Measurements from ENCODE around the gene SNAP29. TPM values are rescaled to one million over a fixed set of nuclear protein-coding genes. Genes with fewer than 3 reads are reported as not detected.
A peak's percentile ranks its signal among the peaks of the same experiment; 100 is the strongest.

SNAP29 gene
- total RNA-seq, 3 donors from 2014 or later: 32.2 to 33.8 (median 32.5) TPM

GRCh38 chr22:20882855-20883254, 24.0 kb downstream of the SNAP29 start:
- no peak for TF ChIP-seq CTCF (IDR thresholded peaks at IDR 0.05)
- H3K4me1 ChIP-seq (ENCODE audit: low read depth): peaks cover 14% of the 10 kb centered on the region
- no peaks in the 10 kb centered on the region for H3K9me3 ChIP-seq
- ATAC-seq (no peak), DNase-seq (no peak)
- intact Hi-C loops (cut with DNase I, micrococcal nuclease): no loop called here
- H3K36me3 ChIP-seq (ENCODE audit: low read depth): no peaks in the 10 kb centered on the region
- H3K4me3 ChIP-seq: no peak overlapping the region

GRCh38 chr22:20884454-20884853, 25.6 kb downstream of the SNAP29 start:
- Histone ChIP-seq H3K36me3 (ENCODE audit: low read depth) (no peaks in the 10 kb centered on the region), H3K4me3 (no peak overlapping the region), H3K4me1 (ENCODE audit: low read depth) (peaks cover 14% of the 10 kb centered on the region), H3K9me3 (no peaks in the 10 kb centered on the region)
- intact Hi-C loops (cut with DNase I, micrococcal nuclease): no loop called here
- no peak for ATAC-seq
- no peak for TF ChIP-seq CTCF (IDR thresholded peaks at IDR 0.05)
- peak in 1 of 3 donors; percentile 11 for DNase-seq

- DNase-seq: no peak
- no peak for ATAC-seq
- Histone ChIP-seq H3K4me3 (no peak overlapping the region), H3K36me3 (ENCODE audit: low read depth) (no peaks in the 10 kb centered on the region), H3K9me3 (no peaks in the 10 kb centered on the region), H3K4me1 (ENCODE audit: low read depth) (peaks cover 14% of the 10 kb centered on the region)
- intact Hi-C loops (cut with DNase I, micrococcal nuclease): no loop called here
- TF ChIP-seq CTCF (IDR thresholded peaks at IDR 0.05): no peak
Measured at GRCh38 chr22:20885017-20885556, 26.3 kb downstream of the SNAP29 start.

- Histone ChIP-seq H3K4me3 (no peak overlapping the region), H3K9me3 (no peaks in the 10 kb centered on the region), H3K36me3 (ENCODE audit: low read depth) (no peaks in the 10 kb centered on the region), H3K4me1 (ENCODE audit: low read depth) (peaks cover 14% of the 10 kb centered on the region)
- intact Hi-C loops (cut with DNase I, micrococcal nuclease): no loop called here
- ATAC-seq: peak; percentile 97
- TF ChIP-seq CTCF (IDR thresholded peaks at IDR 0.05): peak; percentile 76
- DNase-seq: peak; percentile 86 to 91 (median 90)
Measured at GRCh38 chr22:20885557-20886323, 26.9 kb downstream of the SNAP29 start.

GRCh38 chr22:20887375-20887774, 28.6 kb downstream of the SNAP29 start:
- no peaks in the 10 kb centered on the region for H3K9me3 ChIP-seq
- no peak for ATAC-seq
- DNase-seq: peak in 1 of 3 donors; percentile 0
- intact Hi-C loops (cut with DNase I, micrococcal nuclease): no loop called here
- no peak overlapping the region for H3K4me3 ChIP-seq
- no peaks in the 10 kb centered on the region for H3K36me3 ChIP-seq (ENCODE audit: low read depth)
- peaks cover 14% of the 10 kb centered on the region for H3K4me1 ChIP-seq (ENCODE audit: low read depth)
- TF ChIP-seq CTCF (IDR thresholded peaks at IDR 0.05): no peak
